Common myeloid progenitor, CD34-positive (primary cell): Measurements from ENCODE around the gene ZFX.

Experiments used
- CTCF ChIA-PET: fragments of 350-600 bp; sonication (Branson Sonifier 250); formaldehyde crosslinking; loops from one replicate; lab custom pipeline; 2021; ENCODE audit warnings: antibody characterized with exemption; lab: Charles Lee
- POLR2A ChIA-PET: fragments of 350-600 bp; sonication (Branson Sonifier 250); formaldehyde crosslinking; loops from one replicate; lab custom pipeline; 2021; ENCODE audit warnings: antibody characterized with exemption; lab: Charles Lee
- DNase-seq, 3 donors: peaks; one replicate each; pipeline versions ENCODE4 v3.0.0 to v3.0.0-alpha.2; 2013
- H3K27ac ChIP-seq, 2 experiments: 1 replicate in 1 of 2; 2 replicates in 1 of 2; pipeline ENCODE4 v1.7.0; 2013; ENCODE audit warnings: inconsistent platforms in 2 of 2, low read length in 2 of 2, mild to moderate bottlenecking in 2 of 2, low read depth in 1 of 2, moderate library complexity in 1 of 2; ENCODE audit not compliant: severe bottlenecking in 2 of 2, insufficient read depth in 1 of 2, poor library complexity in 1 of 2
- H3K27me3 ChIP-seq, 5 experiments: replicated peaks in 2 of 5; 1 replicate in 3 of 5; 2 replicates in 2 of 5; pipeline versions ENCODE4 v1.6.1 to v1.7.0; 2013; ENCODE audit warnings: low read length in 4 of 5, mild to moderate bottlenecking in 2 of 5, moderate library complexity in 2 of 5, inconsistent platforms in 1 of 5; ENCODE audit not compliant: insufficient read depth in 5 of 5, control insufficient read depth in 4 of 5
- H3K36me3 ChIP-seq, 4 experiments: 1 replicate in 2 of 4; 2 replicates in 2 of 4; pipeline versions ENCODE4 v1.6.1 to v1.7.0; 2013; ENCODE audit warnings: low read length in 3 of 4, control low read depth in 1 of 4, mild to moderate bottlenecking in 1 of 4; ENCODE audit not compliant: control insufficient read depth in 4 of 4, insufficient read depth in 4 of 4
- H3K4me1 ChIP-seq, 4 experiments: 1 replicate in 3 of 4; 2 replicates in 1 of 4; pipeline versions ENCODE4 v1.6.1 to v1.7.1; 2013; ENCODE audit warnings: low read length in 3 of 4, mild to moderate bottlenecking in 3 of 4, control low read depth in 1 of 4, inconsistent platforms in 1 of 4, moderate library complexity in 1 of 4; ENCODE audit not compliant: control insufficient read depth in 4 of 4, insufficient read depth in 4 of 4; ENCODE audit errors: control extremely low read depth in 1 of 4
- H3K4me3 ChIP-seq, 7 experiments: 1 replicate in 4 of 7; 2 replicates in 3 of 7; pipeline versions ENCODE4 v1.5.1 to v1.7.0; 2013; ENCODE audit warnings: mild to moderate bottlenecking in 7 of 7, low read length in 6 of 7, moderate library complexity in 6 of 7, inconsistent platforms in 2 of 7, low read depth in 2 of 7, control low read depth in 1 of 7; ENCODE audit not compliant: insufficient read depth in 4 of 7, control insufficient read depth in 1 of 7; ENCODE audit errors: extremely low read depth in 1 of 7
- H3K9me3 ChIP-seq, 5 experiments: 1 replicate in 4 of 5; 2 replicates in 1 of 5; pipeline versions ENCODE4 v1.6.1 to v1.7.1; 2013; ENCODE audit warnings: low read length in 4 of 5, mild to moderate bottlenecking in 2 of 5, inconsistent platforms in 1 of 5, low read depth in 1 of 5, moderate library complexity in 1 of 5; ENCODE audit not compliant: control insufficient read depth in 4 of 5, insufficient read depth in 2 of 5; ENCODE audit errors: control extremely low read depth in 1 of 5
- WGBS: methylation state at CpG from one replicate; pipeline ENCODE4 v1.1.5; 2013; ENCODE audit not compliant: insufficient coverage; 5-methylcytosine and 5-hydroxymethylcytosine counted together

The ZFX gene

DNA sequence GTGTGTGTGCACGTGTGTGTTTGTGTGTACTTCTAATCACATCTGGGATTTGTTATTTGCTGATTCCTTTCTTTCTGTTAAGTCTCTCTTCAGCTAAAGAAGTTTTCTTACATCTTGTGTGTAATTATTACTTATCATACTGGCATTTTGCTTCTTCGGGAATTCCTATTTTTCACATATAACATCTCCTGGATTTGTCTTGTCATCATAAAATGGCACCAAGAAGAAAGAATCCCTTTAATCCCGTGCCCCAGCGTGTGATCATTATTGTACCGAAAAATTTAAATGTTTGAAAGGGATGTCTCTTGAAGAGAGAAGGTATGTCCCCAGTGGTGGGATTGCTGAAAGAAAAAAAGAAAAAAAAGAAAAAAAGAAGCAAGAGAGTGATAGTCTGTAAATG is 72.3 kb downstream of the ZFX start:
- Histone ChIP-seq H3K36me3 (no peaks in the 10 kb centered on the region), H3K4me3 (no peak overlapping the region), H3K9me3 (peaks cover 2 to 9% (median 5%) of the 10 kb centered on the region in 5 experiments), H3K27ac (no peak overlapping the region), H3K27me3 (no peaks in the 10 kb centered on the region), H3K4me1 (no peaks in the 10 kb centered on the region)
- ChIA-PET POLR2A (no interaction called here), CTCF (interaction anchor here (1.0 kb wide), 1 partner anchor 15 kb away, joined by 3 read pairs; no protein-coding TSS in a partner anchor)
- 91% methylated on average over 3 of the region's 5 CpGs for WGBS
- DNase-seq = no peak

DNA sequence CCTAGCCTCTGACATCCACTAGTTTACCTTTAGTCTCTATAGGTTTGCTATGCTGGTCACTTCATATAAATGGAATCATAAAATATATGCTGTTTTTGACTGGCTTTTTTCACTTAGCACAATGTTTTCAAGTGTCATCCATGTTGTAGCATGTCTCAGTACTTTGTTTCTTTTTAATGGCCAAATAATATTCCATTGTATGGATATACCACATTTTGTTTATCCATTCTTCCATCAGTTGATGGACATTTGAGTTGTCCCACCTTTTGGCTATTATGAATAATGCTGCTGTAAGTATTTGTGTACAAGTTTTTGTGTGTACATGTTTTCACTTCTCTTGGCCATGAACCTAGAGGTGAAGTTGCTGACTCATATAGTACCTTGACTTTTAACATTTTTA is 75.7 kb downstream of the ZFX start:
- CTCF ChIA-PET = no interaction called here
- Histone ChIP-seq H3K9me3 (peaks cover 2 to 9% (median 5%) of the 10 kb centered on the region in 5 experiments), H3K36me3 (no peaks in the 10 kb centered on the region), H3K4me1 (no peaks in the 10 kb centered on the region), H3K27ac (no peak overlapping the region), H3K27me3 (peaks cover 0 to 2% (median 0%) of the 10 kb centered on the region in 5 experiments), H3K4me3 (no peak overlapping the region)
- POLR2A ChIA-PET = no interaction called here
- no peak for DNase-seq

DNA sequence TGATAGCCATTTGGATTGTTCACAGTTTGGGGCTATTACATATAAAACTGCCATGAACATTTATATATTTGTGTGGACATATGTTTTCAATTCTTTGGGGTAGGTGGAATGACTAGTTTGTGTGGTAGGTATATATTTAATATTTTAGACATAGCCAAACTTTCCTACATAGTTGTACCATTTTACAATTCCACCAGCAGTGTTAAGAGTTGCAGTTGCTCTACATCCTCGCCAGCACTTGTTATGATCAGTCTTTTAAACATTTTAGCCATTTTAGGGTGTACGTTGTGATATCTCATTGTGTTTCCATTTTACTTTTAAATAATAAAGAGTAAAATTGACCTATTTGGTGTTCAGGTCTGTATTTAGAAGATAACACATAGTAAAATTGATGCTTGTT is 76.6 kb downstream of the ZFX start:
- Histone ChIP-seq H3K4me1 (peaks cover 0 to 1% (median 0%) of the 10 kb centered on the region in 4 experiments), H3K27ac (no peak overlapping the region), H3K9me3 (peaks cover 2 to 9% (median 5%) of the 10 kb centered on the region in 5 experiments), H3K4me3 (no peak overlapping the region), H3K27me3 (peaks cover 0 to 6% (median 0%) of the 10 kb centered on the region in 5 experiments), H3K36me3 (no peaks in the 10 kb centered on the region)
- WGBS = no CpG with 5 or more reads among the region's 2 CpGs
- ChIA-PET POLR2A (no interaction called here), CTCF (no interaction called here)
- no peak for DNase-seq

DNA sequence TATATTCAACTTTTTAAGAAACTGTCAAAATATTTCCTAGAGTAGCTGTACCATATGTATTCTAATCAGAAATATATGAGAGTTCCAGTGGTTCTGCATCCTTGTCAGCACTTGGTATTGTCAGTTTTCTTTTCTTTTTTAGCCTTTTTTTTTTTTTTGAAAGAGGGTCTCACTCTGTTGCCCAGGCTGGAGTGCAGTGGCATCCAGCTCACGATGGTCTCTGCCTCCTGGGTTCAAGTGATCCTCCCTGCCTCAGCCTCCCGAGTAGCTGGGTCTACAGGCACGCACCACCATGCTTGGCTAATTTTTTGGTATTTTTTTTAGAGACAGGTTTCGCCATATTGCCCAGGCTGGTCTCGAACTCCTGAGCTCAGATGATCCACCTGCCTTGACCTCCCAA is 79.1 kb downstream of the ZFX start:
- WGBS = 85% methylated on average over 5 of the region's 5 CpGs
- H3K4me1 ChIP-seq = peaks cover 0 to 1% (median 0%) of the 10 kb centered on the region in 4 experiments
- no peaks in the 10 kb centered on the region for H3K36me3 ChIP-seq
- ChIA-PET CTCF (no interaction called here), POLR2A (no interaction called here)
- H3K4me3 ChIP-seq = no peak overlapping the region
- no peak for DNase-seq
- peaks cover 2 to 9% (median 5%) of the 10 kb centered on the region in 5 experiments for H3K9me3 ChIP-seq
- peaks cover 0 to 10% (median 0%) of the 10 kb centered on the region in 5 experiments for H3K27me3 ChIP-seq
- no peak overlapping the region for H3K27ac ChIP-seq

DNA sequence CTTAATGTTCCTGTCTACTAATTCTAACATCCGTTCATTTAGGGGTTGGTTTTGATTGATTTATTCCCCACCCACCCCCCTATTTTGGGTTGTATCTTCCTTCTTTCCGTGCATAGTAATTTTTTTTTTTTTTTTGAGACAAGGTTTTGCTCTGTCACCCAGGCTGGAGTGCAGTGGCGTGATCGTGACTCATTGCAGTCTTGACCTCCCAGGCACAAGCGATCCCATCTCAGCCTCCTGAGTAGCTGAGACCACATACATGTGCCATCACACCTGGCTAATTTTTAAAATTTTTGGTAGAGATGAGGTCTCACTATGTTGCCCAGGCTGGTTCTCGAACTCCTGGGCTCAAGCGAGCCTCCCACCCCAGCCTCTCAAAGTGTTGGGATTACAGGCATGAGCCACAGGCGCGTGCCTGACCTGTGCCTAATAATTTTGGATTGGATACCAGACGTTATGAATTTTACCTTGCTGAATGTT is 79.9 kb downstream of the ZFX start:
- peaks cover 0 to 12% (median 0%) of the 10 kb centered on the region in 5 experiments for H3K27me3 ChIP-seq
- H3K4me3 ChIP-seq = no peak overlapping the region
- H3K36me3 ChIP-seq = no peaks in the 10 kb centered on the region
- DNase-seq = no peak
- WGBS = 76% methylated on average over 3 of the region's 10 CpGs
- H3K27ac ChIP-seq = no peak overlapping the region
- ChIA-PET CTCF (no interaction called here), POLR2A (no interaction called here)
- H3K9me3 ChIP-seq = peaks cover 2 to 9% (median 5%) of the 10 kb centered on the region in 5 experiments
- H3K4me1 ChIP-seq = peaks cover 0 to 1% (median 0%) of the 10 kb centered on the region in 4 experiments

DNA sequence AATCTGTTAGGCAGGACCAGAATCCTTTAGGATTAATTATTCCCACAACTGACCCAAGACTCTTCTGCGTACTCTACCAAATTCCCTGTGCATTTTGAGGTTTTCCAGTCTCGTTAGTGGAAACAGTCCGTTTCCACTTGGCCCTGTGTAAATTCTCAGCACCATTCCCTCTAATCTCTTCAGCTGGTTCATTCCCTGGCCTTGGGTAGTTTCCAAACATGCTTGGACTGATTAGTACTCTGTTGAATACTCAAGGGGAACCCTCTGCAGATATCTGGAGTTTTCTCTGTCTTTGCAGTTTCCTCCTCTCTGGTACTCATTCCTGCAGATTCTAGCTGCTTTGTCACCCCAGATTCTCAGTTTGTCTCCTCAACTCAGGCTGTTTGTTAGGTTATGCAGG is 80.4 kb downstream of the ZFX start:
- Histone ChIP-seq H3K4me3 (no peak overlapping the region), H3K9me3 (peaks cover 2 to 9% (median 5%) of the 10 kb centered on the region in 5 experiments), H3K4me1 (peaks cover 0 to 1% (median 0%) of the 10 kb centered on the region in 4 experiments), H3K27ac (no peak overlapping the region), H3K36me3 (no peaks in the 10 kb centered on the region), H3K27me3 (peaks cover 0 to 12% (median 0%) of the 10 kb centered on the region in 5 experiments)
- DNase-seq = no peak
- 88% methylated on average over 3 of the region's 3 CpGs for WGBS
- CTCF ChIA-PET = no interaction called here
- POLR2A ChIA-PET = interaction anchor here (0.7 kb wide), 1 partner anchor 176 kb away, joined by 3 read pairs; no protein-coding TSS in a partner anchor

DNA sequence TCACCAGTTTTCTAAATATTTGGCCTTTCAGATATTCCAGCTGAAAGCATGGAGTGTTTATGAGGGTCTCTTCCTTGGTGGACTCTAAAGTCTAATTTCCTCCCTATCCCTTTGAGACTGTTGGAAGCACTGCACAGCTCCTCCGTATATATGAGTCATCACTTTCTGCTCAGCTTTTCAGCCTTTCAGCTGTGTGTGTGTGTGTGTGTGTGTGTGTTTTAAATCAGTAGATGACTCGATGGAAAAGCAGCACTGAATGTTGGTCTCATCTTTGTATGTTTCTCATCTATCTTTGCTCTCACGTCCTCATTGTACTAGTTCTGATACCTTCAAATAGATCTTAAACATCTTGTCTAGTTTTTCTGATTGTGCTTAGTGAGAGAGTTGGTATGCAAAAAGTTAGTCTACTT is 81.6 kb downstream of the ZFX start:
- ChIA-PET POLR2A (no interaction called here), CTCF (no interaction called here)
- Histone ChIP-seq H3K4me1 (peaks cover 0 to 1% (median 0%) of the 10 kb centered on the region in 4 experiments), H3K36me3 (no peaks in the 10 kb centered on the region), H3K9me3 (peaks cover 0 to 4% (median 0%) of the 10 kb centered on the region in 5 experiments), H3K27ac (no peak overlapping the region), H3K27me3 (peaks cover 0 to 15% (median 0%) of the 10 kb centered on the region in 5 experiments), H3K4me3 (no peak overlapping the region)
- DNase-seq = peak; percentile 5 to 63 (median 63)
- WGBS = no CpG with 5 or more reads among the region's 3 CpGs
